ENCODE measurements around the gene ANKRD23.

Gene ANKRD23

GRCh38 chr2:96869822-96870625 is 26.2 kb upstream of the ANKRD23 start, which contains the start of gene SEMA4C:
Gene SEMA4C, minus strand, starts transcription at chr2:96870080. Its CDS starts 2,194 bp downstream, at chr2:96867886.
- H3F3A ChIP-seq (ENCODE audit: insufficient read depth, low read length) = no peaks in the 10 kb centered on the region
- no peak for TF ChIP-seq EZH2 (IDR thresholded peaks at IDR 0.05; ENCODE audit: borderline replicate concordance, low read length)
- TF ChIP-seq, protein P1, sequence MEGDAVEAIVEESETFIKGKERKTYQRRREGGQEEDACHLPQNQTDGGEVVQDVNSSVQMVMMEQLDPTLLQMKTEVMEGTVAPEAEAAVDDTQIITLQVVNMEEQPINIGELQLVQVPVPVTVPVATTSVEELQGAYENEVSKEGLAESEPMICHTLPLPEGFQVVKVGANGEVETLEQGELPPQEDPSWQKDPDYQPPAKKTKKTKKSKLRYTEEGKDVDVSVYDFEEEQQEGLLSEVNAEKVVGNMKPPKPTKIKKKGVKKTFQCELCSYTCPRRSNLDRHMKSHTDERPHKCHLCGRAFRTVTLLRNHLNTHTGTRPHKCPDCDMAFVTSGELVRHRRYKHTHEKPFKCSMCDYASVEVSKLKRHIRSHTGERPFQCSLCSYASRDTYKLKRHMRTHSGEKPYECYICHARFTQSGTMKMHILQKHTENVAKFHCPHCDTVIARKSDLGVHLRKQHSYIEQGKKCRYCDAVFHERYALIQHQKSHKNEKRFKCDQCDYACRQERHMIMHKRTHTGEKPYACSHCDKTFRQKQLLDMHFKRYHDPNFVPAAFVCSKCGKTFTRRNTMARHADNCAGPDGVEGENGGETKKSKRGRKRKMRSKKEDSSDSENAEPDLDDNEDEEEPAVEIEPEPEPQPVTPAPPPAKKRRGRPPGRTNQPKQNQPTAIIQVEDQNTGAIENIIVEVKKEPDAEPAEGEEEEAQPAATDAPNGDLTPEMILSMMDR (IDR thresholded peaks at IDR 0.05; ENCODE audit: low read length) = no peak
- no peak within 1 kb of the TSS for H2AFZ ChIP-seq (ENCODE audit: low read length)

GRCh38 chr2:96869281-96869821 is 25.5 kb upstream of the ANKRD23 start:
- no peak overlapping the region for H3K27ac ChIP-seq (ENCODE audit: low read depth, low read length, poor library complexity, severe bottlenecking)
- H2AFZ ChIP-seq (ENCODE audit: low read length) = no peak overlapping the region
- peak overlapping the region; percentile 45 for H3K4me3 ChIP-seq (ENCODE audit: low read depth, low read length, poor library complexity, severe bottlenecking)
- no peaks in the 10 kb centered on the region for H3K9me2 ChIP-seq (ENCODE audit: low read depth, low read length)
- H3K4me2 ChIP-seq (ENCODE audit: low read length) = peak overlapping the region; percentile 64; the same call in 1 of the 2 replicates
- no peaks in the 10 kb centered on the region for H3K79me2 ChIP-seq (ENCODE audit: insufficient read depth, low read length)
- no peaks in the 10 kb centered on the region for H3K9me3 ChIP-seq (ENCODE audit: low read length)
- H4K20me1 ChIP-seq (ENCODE audit: insufficient read depth, low read length) = no peaks in the 10 kb centered on the region
- H3K27me3 ChIP-seq (ENCODE audit: insufficient read depth, low read length) = 0 out of 2 replicates have a peak, but pooled peaks cover 19% of the 10 kb centered on the region
- H3K4me1 ChIP-seq (ENCODE audit: insufficient read depth, low read length, severe bottlenecking) = peaks cover 27% of the 10 kb centered on the region
- no peak overlapping the region for H3K9ac ChIP-seq (ENCODE audit: low read length)
- no peaks in the 10 kb centered on the region for H3F3A ChIP-seq (ENCODE audit: insufficient read depth, low read length)
- H3K36me3 ChIP-seq (ENCODE audit: insufficient read depth, low read length) = no peaks in the 10 kb centered on the region
- TF ChIP-seq, protein P1 (IDR thresholded peaks at IDR 0.05; ENCODE audit: low read length) = no peak
- TF ChIP-seq EZH2 (IDR thresholded peaks at IDR 0.05; ENCODE audit: borderline replicate concordance, low read length) = no peak

More at GRCh38 chr2:96869822-96870625, 26.2 kb upstream of the ANKRD23 start, which contains the start of gene SEMA4C:
- Histone ChIP-seq H3K27ac (ENCODE audit: low read depth, low read length, poor library complexity, severe bottlenecking) (no peak within 1 kb of the TSS), H3K36me3 (ENCODE audit: insufficient read depth, low read length) (no peaks in the 10 kb centered on the region), H3K4me1 (ENCODE audit: insufficient read depth, low read length, severe bottlenecking) (peaks cover 30% of the 10 kb centered on the region), H3K9me2 (ENCODE audit: low read depth, low read length) (no peaks in the 10 kb centered on the region), H3K4me2 (ENCODE audit: low read length) (peak within 1 kb of the TSS; percentile 64), H3K79me2 (ENCODE audit: insufficient read depth, low read length) (no peaks in the 10 kb centered on the region), H4K20me1 (ENCODE audit: insufficient read depth, low read length) (no peaks in the 10 kb centered on the region), H3K27me3 (ENCODE audit: insufficient read depth, low read length) (0 out of 2 replicates have a peak, but pooled peaks cover 21% of the 10 kb centered on the region), H3K4me3 (ENCODE audit: low read depth, low read length, poor library complexity, severe bottlenecking) (peak within 1 kb of the TSS; percentile 45), H3K9ac (ENCODE audit: low read length) (no peak within 1 kb of the TSS), H3K9me3 (ENCODE audit: low read length) (no peaks in the 10 kb centered on the region)

DNA sequence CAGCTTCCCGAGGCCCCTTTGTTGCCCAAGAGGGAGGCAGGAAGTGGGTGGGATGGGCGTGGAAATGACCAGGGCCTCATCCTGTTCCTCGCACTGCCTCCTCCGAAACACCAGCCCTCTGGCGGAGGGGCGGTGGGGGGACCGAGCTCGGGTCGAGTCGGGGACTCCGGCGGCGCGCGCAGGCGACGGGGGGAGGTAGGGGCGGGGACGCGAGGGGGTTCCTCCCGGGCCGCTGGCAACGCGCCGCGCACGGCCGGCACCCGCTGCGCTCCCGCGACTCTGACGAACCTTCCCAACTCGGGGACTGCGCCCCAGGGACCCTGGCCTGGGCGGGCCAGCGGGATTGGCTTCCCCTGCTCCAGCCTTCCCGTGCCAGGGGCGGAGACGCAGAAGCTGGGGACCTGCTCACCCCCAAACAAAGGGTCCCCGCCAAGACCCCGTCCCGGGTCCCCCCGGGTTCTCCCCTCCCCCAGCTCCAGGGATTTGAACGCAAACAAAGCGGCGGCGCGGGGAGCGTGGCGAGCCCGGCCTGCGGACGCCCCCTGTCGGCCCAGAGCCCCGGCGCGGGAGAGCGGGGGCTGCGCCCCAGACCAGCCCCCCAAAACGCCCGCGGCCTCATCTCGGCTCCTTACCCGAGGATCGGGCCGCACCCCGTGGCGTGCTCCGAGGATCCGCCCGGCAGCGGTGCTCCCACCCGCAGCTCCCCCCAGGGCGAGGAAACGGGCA is 24.9 kb upstream of the ANKRD23 start:
- Histone ChIP-seq H3K4me3 (ENCODE audit: low read depth, low read length, poor library complexity, severe bottlenecking) (peak overlapping the region; percentile 45), H4K20me1 (ENCODE audit: insufficient read depth, low read length) (no peaks in the 10 kb centered on the region), H3K27me3 (ENCODE audit: insufficient read depth, low read length) (0 out of 2 replicates have a peak, but pooled peaks cover 16% of the 10 kb centered on the region), H3K9ac (ENCODE audit: low read length) (no peak overlapping the region), H2AFZ (ENCODE audit: low read length) (no peak overlapping the region), H3K36me3 (ENCODE audit: insufficient read depth, low read length) (no peaks in the 10 kb centered on the region), H3K9me2 (ENCODE audit: low read depth, low read length) (no peaks in the 10 kb centered on the region), H3K27ac (ENCODE audit: low read depth, low read length, poor library complexity, severe bottlenecking) (no peak overlapping the region), H3K4me1 (ENCODE audit: insufficient read depth, low read length, severe bottlenecking) (peaks cover 25% of the 10 kb centered on the region), H3K79me2 (ENCODE audit: insufficient read depth, low read length) (no peaks in the 10 kb centered on the region), H3K4me2 (ENCODE audit: low read length) (peak overlapping the region; percentile 64), H3F3A (ENCODE audit: insufficient read depth, low read length) (no peaks in the 10 kb centered on the region), H3K9me3 (ENCODE audit: low read length) (no peaks in the 10 kb centered on the region)
- TF ChIP-seq EZH2 (IDR thresholded peaks at IDR 0.05; ENCODE audit: borderline replicate concordance, low read length) = no peak
- TF ChIP-seq, protein P1 (IDR thresholded peaks at IDR 0.05; ENCODE audit: low read length) = peak; percentile 49

All from OCI-LY1 (cell line).